Smooth muscle cell (in vitro differentiated cells): ENCODE measurements around the gene CYP2C9. TPM values are rescaled to one million over a fixed set of nuclear protein-coding genes. Genes with fewer than 3 reads are reported as not detected.
"Not testable (repeated sequence)": the region's sequence is repeated elsewhere in the genome, so short reads cannot be mapped to it uniquely, and the experiment has no call there.

Experiments used
- DNase-seq: peaks from one replicate; lab custom pipeline; 2025; ENCODE audit not compliant: unreplicated experiment; lab: John Stamatoyannopoulos, UW
- H2AFZ ChIP-seq: fragments of 200-600 bp; sonication (generic); 2 replicates; pipeline ENCODE4 v1.6.0; 2016; ENCODE audit warnings: antibody characterized with exemption, low read depth, mild to moderate bottlenecking
- H3F3A ChIP-seq: fragments of 200-600 bp; sonication (generic); 2 replicates; pipeline ENCODE4 v1.6.0; 2017; ENCODE audit warnings: antibody characterized with exemption, low read depth
- H3K27ac ChIP-seq: fragments of 200-600 bp; sonication (generic); 2 replicates; pipeline ENCODE4 v1.5.1; 2016; ENCODE audit warnings: low read depth, mild to moderate bottlenecking
- H3K27me3 ChIP-seq: fragments of 200-600 bp; sonication (generic); 2 replicates; pipeline ENCODE4 v1.6.1; 2016; ENCODE audit warnings: low read depth, mild to moderate bottlenecking
- H3K36me3 ChIP-seq: fragments of 200-600 bp; sonication (generic); 2 replicates; pipeline ENCODE4 v1.5.1; 2016; ENCODE audit warnings: low read depth
- H3K4me1 ChIP-seq: fragments of 200-600 bp; sonication (generic); 2 replicates; pipeline ENCODE4 v1.5.1; 2016; ENCODE audit warnings: low read depth
- H3K4me2 ChIP-seq: fragments of 200-600 bp; sonication (generic); 2 replicates; pipeline ENCODE4 v1.6.0; 2016; ENCODE audit warnings: mild to moderate bottlenecking
- H3K4me3 ChIP-seq: fragments of 200-600 bp; sonication (generic); 2 replicates; pipeline ENCODE4 v1.5.1; 2016; ENCODE audit warnings: mild to moderate bottlenecking
- H3K79me2 ChIP-seq: fragments of 200-600 bp; sonication (generic); 2 replicates; pipeline ENCODE4 v1.6.0; 2016; ENCODE audit warnings: low read depth, mild to moderate bottlenecking
- H3K9ac ChIP-seq: fragments of 200-600 bp; sonication (generic); 2 replicates; pipeline ENCODE4 v1.6.0; 2016; ENCODE audit warnings: low read depth
- H3K9me3 ChIP-seq: fragments of 200-600 bp; sonication (generic); replicated peaks from 2 replicates; pipeline ENCODE4 v1.5.1; 2016; ENCODE audit warnings: low read depth
- H4K20me1 ChIP-seq: fragments of 200-600 bp; sonication (generic); 2 replicates; pipeline ENCODE4 v1.6.0; 2016; ENCODE audit warnings: low read depth
- CTCF ChIP-seq: fragments of 200-600 bp; sonication (generic); IDR thresholded peaks from 2 replicates; pipeline ENCODE4 v1.5.1; 2017; ENCODE audit warnings: borderline replicate concordance, mild to moderate bottlenecking, antibody characterized with exemption; ENCODE audit not compliant: insufficient read depth, poor library complexity, severe bottlenecking
- WGBS: methylation state at CpG from one replicate; pipeline ENCODE4 v1.1.7; 2016; ENCODE audit warnings: low lambda C conversion rate; 5-methylcytosine and 5-hydroxymethylcytosine counted together
- polyA plus RNA-seq: library from polyadenylated mRNA; unstranded; fragments of >200 nt; fragmentation: Nextera tagmentation; extraction: Ambion mirVana; gene quantifications from 2 replicates; pipeline ENCODE4 v1.2.1, GENCODE V29; 2016
- total RNA-seq: library from RNA; depleted of rRNA; stranded (reverse); fragments of >200 nt; gene quantifications from 2 replicates; pipeline ENCODE4 v1.2.3, GENCODE V29; 2014

Gene CYP2C9
- total and polyA plus RNA-seq, 2 experiments from 2014 or later = 0.10 to 1.3 TPM

DNA sequence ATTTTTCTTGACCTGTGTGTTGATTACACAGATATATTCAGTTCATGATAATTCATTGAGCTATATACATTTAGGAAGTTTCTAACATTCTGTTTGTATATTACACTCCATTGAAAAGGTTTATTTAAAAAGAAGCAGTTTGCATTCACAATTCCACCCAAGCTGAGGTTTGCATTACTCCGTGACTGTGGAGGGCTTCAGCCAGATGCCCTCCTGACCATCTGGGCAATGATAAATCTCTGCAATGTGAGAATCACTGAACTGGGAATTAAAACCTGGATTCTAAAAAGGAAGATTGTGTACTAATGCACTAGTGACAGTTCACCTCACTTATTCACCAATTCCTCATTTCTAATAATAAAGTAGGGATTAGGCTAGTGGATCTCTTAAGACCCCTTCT is 36.4 kb upstream of the CYP2C9 start:
- no peak overlapping the region for H3K4me2 ChIP-seq
- no peak for DNase-seq
- H3K27ac ChIP-seq = no peak overlapping the region
- no peaks in the 10 kb centered on the region for H3K79me2 ChIP-seq
- H2AFZ ChIP-seq = no peak overlapping the region
- H3K36me3 ChIP-seq = no peaks in the 10 kb centered on the region
- no peaks in the 10 kb centered on the region for H3F3A ChIP-seq
- no peak overlapping the region for H3K9ac ChIP-seq
- H4K20me1 ChIP-seq = no peaks in the 10 kb centered on the region
- no peaks in the 10 kb centered on the region for H3K27me3 ChIP-seq
- no peak for TF ChIP-seq CTCF
- 91% methylated on average over 1 of the region's 1 CpG for WGBS
- no peaks in the 10 kb centered on the region for H3K9me3 ChIP-seq
- no peak overlapping the region for H3K4me3 ChIP-seq
- no peaks in the 10 kb centered on the region for H3K4me1 ChIP-seq

GRCh38 chr10:94902570-94902969 is 35.9 kb upstream of the CYP2C9 start:
- no peaks in the 10 kb centered on the region for H4K20me1 ChIP-seq
- no peaks in the 10 kb centered on the region for H3K79me2 ChIP-seq
- no peak overlapping the region for H3K9ac ChIP-seq
- H3K9me3 ChIP-seq = no peaks in the 10 kb centered on the region
- H3K27me3 ChIP-seq = no peaks in the 10 kb centered on the region
- H3K27ac ChIP-seq = no peak overlapping the region
- H3K4me3 ChIP-seq = no peak overlapping the region
- no peaks in the 10 kb centered on the region for H3K4me1 ChIP-seq
- DNase-seq = no peak
- H3K4me2 ChIP-seq = no peak overlapping the region
- 0% methylated on average over 1 of the region's 1 CpG for WGBS
- H2AFZ ChIP-seq = no peak overlapping the region
- TF ChIP-seq CTCF = no peak
- H3K36me3 ChIP-seq = no peaks in the 10 kb centered on the region
- no peaks in the 10 kb centered on the region for H3F3A ChIP-seq

DNA sequence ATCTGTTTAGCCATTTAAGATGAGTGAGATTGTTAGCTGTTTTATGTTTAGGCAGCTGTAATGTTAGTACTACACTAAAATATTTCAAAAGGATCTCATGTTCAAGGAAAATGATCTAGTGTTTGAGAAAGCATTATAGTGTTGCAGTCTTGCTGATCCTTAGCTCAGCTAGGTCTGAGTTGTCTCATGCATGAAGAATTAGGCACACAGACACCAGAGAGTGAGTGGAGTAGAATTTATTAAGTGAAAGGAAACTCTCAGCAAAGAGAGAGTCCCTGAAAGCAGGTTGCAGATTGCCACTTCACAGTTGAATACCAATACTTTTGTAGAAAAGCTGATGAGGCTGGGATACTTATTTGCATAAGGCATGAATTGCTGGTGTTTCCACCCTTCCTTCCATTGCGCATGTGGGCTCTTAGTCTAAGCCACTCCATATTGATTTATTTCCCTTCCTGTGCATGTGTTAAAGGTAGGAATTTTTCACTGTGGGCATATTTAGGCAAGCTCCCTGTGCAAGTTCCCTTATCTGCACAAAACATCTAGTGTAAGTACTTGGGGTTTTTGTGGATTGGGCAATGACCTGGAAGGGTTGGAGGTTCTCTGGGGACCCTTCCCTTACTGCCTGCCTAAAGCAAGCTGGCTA is 33.8 kb upstream of the CYP2C9 start:
- H3K4me2 ChIP-seq, H3K9me3 ChIP-seq, H4K20me1 ChIP-seq, H3K4me3 ChIP-seq, H3K27me3 ChIP-seq, H3K79me2 ChIP-seq, H3K36me3 ChIP-seq, H2AFZ ChIP-seq, DNase-seq, H3K9ac ChIP-seq, H3F3A ChIP-seq, H3K27ac ChIP-seq, H3K4me1 ChIP-seq: not testable (repeated sequence)
- 95% methylated on average over 1 of the region's 1 CpG for WGBS

GRCh38 chr10:94916423-94916822 is 22.0 kb upstream of the CYP2C9 start:
- Histone ChIP-seq H3K27me3 (no peaks in the 10 kb centered on the region), H3K36me3 (no peaks in the 10 kb centered on the region), H3F3A (no peaks in the 10 kb centered on the region), H3K4me2 (no peak overlapping the region), H3K9me3 (peaks cover 7% of the 10 kb centered on the region), H3K4me3 (no peak overlapping the region), H2AFZ (no peak overlapping the region), H3K4me1 (no peaks in the 10 kb centered on the region), H3K79me2 (no peaks in the 10 kb centered on the region), H3K27ac (no peak overlapping the region), H4K20me1 (no peaks in the 10 kb centered on the region), H3K9ac (no peak overlapping the region)
- DNase-seq = no peak
- no peak for TF ChIP-seq CTCF
